Measurements from ENCODE around the gene B4GALNT3.
A peak's percentile ranks its signal among the peaks of the same experiment; 100 is the strongest.
"Not testable (repeated sequence)": the region's sequence is repeated elsewhere in the genome, so short reads cannot be mapped to it uniquely, and the experiment has no call there.

Gene B4GALNT3

GRCh38 chr12:459430-460258, at the start of gene B4GALNT3:
Gene B4GALNT3, plus strand, starts transcription at chr12:459939. Its CDS starts 438 bp downstream, at chr12:460377.
- DNase-seq, result peak; percentile 65

DNA sequence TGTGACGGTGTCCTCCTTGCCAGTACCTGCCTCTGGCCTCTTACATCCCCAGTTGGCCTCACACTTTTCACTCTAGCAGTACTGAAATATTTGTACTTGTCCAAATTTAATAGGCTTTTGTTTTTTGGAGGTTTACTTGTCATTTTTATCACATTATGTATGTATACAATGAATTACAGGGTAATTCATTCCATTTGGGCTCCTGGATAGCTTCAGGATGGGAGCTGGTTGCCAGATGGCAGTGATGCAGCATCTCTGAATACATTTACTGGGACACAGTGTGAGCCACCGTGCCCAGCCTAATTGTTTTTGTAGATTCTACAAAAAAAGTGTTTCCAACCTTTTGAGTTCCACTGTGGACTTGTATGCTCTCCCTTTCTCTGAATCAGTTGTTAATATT, 44.9 kb upstream of the B4GALNT3 start:
- DNase-seq, result no peak

DNA sequence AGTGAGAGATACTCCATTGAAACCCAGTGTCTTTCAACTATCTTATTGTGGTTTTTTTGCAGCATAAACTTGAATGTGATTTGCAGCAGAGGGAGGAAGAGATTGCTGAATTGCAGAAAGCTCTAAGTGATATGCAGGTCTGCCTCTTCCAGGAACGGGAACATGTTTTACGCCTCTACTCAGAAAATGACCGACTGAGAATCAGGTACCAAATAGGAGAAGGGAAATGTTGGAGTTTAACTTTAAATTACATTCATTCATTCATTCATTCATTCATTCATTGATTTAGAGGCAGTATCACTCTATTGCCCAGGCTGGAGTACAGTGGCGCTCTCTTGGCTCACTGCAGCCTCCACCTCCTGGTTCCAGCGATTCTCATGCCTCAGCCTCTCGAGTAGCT, 41.3 kb upstream of the B4GALNT3 start:
- no peak for DNase-seq

DNA sequence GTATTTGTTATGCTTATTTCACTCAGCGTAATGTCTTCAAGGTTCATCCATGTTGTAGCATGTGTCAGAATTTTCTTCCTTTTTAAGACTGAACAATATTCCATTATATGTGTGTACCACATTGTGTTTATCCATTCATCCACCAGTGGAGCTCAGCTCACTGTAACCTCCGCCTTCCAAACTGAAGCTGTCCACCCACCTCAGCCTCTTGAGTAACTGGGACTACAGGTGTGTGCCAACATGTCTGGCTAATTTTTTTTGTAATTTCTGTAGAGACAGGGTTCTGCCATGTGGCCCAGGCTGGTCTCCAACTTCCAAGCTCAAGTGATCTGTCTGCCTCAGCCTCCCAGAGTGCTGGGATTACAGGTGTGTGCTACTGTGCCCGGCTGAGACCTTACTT, 37.2 kb upstream of the B4GALNT3 start:
- no peak for DNase-seq

- not testable (repeated sequence) for DNase-seq
These were observed 24.0 kb upstream of the B4GALNT3 start for GRCh38 chr12:435737-436136.

DNA sequence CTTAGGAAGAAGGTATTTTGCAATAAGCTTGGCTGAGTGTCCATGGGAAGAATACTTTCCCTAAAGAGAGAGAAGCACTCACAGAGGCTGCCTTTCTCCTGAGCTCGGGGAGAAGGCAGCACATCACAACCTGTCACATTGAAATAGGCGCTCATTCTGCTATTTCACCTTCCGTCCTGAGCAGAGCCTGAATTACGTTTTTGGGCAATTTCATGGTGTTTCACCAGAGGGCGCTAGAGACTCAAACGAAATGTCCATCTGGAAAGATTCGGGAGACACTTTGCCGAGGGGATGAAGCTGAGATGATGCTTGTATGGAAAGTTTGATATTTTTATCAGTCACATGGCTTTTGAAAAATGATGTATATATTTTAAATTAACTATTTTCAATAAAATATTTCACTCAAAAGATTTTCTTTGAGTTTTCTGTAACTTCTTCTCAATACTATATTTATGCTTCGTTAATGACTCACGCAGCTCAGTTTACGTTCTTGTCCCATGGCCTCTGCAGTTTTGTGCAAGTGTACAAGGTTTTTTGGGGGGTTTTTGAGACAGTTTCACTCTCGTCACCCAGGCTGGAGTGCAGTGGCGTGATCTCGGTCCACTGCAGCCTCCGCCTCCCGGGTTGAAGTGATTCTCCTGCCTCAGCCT, 17.4 kb upstream of the B4GALNT3 start:
- peak; percentile 47 for DNase-seq

DNA sequence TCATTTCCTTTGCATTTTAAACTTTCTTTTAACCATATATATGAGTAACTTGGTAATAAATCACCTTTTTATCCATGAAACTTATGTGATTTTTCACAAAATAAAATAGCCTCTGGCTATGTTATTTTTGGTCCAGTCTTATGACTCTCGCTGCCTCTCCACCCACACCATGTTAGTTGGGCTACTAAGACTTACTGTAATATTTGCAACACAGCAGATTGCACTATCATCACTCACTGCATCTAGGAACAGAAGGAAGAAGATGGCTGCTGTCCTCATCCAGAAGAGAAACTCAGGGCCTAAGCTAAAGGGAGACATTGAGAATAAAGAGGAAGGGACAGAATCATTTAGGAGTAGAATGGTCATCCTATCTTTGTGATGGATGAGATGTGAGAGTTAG, 12.6 kb upstream of the B4GALNT3 start:
- DNase-seq, result no peak

DNA sequence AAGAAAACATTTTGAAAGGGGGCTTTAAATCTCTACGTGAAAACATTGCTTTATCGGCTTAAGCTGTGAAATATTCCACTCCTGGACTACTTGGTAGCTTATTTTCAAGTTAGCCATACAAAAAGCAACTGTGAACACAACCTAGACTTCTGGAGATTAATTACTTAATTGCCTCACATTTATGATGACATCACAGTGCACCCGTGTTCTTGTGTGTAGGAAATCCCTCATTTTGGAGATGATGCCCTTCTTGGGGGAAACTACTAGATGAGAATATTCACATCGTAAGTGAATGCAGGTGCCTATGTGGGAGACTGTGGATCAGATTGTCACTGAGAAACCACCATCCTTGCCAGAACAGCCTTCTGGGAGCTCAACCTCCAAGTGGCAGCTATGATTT, 10.5 kb upstream of the B4GALNT3 start:
- peak; percentile 45 for DNase-seq

GRCh38 chr12:450438-450837, 9.3 kb upstream of the B4GALNT3 start:
- no peak for DNase-seq

DNA sequence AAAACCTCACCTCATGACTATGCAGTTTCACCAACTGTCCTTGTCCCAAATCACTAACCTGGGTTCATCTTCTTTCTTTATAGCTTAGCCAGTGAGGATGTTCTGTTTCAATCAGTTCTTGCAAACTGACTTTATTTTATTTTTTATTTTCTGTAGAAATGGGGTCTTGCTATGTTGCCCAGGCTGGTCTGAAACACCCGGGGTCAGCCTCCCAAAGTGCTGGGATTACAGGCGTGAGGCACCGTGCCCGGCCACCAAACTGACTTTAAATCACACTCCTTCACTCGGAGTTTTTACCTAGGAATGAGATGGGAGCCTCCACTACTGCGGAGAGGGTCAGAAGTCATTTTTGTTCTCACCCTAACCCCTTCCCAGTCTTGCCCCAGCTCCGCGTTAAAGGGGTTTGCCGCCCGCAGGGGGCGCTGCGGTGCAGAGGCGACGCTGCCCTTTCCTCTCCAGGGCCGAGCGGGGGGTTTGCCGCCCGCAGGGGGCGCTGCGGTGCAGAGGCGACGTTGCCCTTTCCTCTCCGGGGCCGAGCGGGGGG, 7.0 kb upstream of the B4GALNT3 start:
- DNase-seq, result no peak

GRCh38 chr12:454833-455232, 4.9 kb upstream of the B4GALNT3 start:
- DNase-seq, result no peak

DNA sequence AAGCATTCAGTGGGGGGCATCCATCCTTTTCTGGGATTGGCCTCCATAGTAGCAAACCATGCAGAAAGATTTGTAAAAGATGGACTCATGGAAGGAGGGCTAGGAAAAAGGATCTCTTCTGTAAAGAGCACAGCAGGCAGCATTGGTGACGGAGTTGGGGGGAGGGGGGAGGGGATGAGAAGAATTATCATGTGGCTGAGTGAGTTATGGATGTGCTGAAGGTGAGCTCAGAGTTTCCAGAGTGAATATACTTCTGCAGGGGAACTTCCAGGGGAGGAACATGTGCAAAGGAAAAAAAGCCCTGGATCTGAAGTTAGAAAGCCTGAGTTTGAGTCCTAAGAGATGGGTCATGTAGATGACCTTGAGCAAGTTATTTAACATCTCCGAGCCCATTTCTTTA, 3.9 kb upstream of the B4GALNT3 start:
- no peak for DNase-seq

DNA sequence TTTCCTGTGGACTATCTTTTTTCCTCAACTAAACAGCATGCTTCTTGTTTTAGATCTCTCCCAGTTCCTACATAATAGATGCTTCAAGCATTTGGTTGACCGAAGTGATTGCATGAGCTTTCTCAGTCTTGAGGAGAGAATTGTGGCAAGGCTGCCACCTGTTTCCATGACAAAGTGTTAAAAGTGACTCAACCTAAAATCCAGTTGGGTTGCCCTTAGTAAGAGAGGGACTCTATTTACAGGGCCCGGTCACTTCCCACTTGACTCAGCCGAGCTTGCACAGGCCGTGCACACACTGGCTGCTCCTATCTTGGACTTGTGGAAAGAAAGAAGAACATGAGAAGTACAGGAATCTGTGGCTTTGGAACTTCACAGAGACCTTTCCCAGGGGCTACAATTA, 2.1 kb upstream of the B4GALNT3 start:
- DNase-seq, result no peak

DNA sequence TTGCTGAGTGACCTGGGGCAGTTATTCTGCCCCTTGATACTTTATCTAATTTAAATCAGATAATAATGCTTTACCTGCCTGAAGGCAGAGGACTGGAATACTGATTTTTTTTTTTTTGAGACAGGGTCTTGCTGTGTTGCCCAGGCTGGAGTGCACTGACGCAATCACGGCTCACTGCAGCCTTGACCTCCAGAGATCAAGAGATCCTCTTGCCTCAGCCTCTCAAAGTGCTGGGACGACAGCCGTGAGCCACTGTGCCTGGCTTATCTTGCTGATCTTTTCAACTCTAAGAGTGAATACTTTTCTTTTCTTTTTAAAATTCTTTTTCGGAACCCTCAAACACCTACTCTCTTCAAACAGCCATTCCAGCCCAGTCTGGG, 699 bp upstream of the B4GALNT3 start:
- no peak for DNase-seq

DNA sequence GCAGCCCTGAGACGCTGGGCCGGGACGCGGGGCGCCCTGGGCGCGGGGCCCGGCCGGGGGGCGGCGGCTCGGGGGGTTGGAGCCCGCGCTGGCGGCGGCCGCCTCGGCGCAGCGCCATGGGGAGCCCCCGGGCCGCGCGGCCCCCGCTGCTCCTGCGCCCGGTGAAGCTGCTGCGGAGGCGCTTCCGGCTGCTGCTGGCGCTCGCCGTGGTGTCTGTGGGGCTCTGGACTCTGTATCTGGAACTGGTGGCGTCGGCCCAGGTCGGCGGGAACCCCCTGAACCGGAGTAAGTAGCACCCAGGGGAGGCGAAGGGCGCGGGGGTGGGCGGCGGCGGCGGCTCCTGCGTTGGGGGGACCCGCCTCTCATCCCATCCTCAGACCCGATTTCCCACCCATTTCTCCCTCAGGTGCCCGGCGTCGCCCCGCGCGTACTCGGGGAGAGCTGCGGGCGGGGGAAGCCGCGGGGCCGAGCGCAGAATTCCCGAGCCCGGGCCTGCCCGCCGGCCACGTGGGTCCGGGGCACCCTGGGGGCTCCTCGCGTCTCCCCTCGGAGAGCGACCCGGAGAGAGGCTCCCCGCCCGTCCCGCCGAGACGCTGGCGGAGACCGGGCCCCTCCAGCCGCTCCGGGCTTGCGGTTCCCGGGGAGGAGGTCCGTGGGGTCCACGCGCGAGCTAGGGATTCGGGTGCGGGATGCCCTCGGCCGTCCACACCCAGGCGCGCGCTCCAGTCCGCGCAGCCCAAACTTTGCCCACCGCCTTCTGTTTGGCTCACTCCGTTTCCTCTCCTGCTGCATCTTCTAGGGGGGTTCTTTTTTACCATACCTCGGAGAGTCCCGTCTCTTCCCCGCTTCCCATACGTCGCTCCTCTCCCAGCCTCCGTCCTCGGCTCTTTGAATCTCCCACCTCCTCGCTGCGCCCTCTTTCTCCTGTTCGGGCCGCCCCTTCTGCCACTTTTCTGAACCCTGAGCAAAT, 807 bp downstream of the B4GALNT3 start:
- DNase-seq, result no peak

- DNase-seq, result no peak
These were observed 1.7 kb downstream of the B4GALNT3 start for GRCh38 chr12:461425-461824.

GRCh38 chr12:462936-463705, 3.4 kb downstream of the B4GALNT3 start:
- no peak for DNase-seq

DNA sequence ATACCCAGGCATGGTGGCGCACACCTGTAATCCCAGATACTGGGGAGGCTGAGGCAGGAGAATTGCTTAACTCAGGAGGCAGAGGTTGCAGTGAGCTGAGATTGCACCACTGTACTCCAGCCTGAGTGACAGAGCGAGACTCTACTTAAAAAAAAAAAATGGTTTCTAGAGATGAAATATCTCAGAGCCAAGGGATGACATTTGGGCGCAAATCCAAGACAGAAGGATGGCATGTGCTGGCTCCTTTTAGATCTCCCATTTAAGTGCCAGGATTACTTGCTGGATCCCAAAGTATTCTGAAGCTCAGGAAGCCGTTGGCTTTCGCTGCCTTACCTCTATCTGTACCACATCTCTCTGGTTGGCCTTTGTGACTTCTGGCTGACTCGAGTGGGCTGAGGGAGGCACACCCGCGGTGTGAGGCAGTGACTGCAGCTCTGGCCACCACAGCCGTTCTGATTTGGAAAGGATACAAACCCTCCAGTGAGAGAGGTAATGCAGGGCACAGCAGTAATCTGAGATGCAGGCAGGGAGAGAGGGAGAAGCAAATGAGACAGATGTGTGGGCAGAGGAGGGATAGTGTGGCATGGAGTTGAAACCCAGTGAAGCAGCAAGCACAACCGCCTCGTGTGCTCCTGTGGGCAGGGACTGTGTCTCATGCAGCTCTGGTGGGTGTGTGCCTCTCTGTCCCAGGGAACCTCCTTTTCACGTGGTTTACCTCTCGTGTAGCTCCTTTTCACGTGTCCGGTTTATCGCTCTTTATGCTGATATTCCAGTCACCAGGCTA, 4.9 kb downstream of the B4GALNT3 start:
- DNase-seq, result no peak

- DNase-seq, result no peak
These were observed 6.3 kb downstream of the B4GALNT3 start for GRCh38 chr12:466039-466438.

DNA sequence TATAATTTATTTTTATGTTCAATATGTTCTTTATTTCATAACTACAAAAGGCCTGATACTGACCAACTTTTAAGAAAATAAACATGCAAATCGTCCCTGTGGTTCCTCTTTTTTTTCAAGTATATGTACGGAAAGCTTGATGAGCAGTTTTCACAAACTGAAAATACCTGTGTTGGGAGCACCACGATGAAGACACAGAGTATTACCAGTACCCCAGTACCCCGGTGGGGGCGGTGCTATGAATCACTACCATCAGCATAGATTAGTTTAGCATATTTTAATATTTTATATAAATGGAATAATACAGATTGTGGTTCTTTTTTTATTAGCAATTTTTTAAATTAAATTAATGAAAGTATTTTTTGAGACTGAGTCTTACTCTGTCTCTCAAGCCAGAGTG, 7.0 kb downstream of the B4GALNT3 start:
- DNase-seq, result no peak

- no peak for DNase-seq
These were observed 7.9 kb downstream of the B4GALNT3 start for GRCh38 chr12:467591-467990.

All from NCI-H1436 (cell line).